Astrocyte of the spinal cord (primary cell): ENCODE results near the gene CDK7.

Experiments used
- DNase-seq: peaks from one replicate; pipeline ENCODE4 v3.0.0; 2011; ENCODE audit warnings: low read depth, low spot score
- H3K4me3 ChIP-seq: 2 replicates; pipeline ENCODE4 v1.5.1; 2011; ENCODE audit warnings: low read depth, mild to moderate bottlenecking, low read length, moderate library complexity
- in situ Hi-C: cut with HindIII; loops from 2 replicates; pipeline ENCODE4 v1.10.0; 2017; ENCODE audit warnings: low sequenced_read_pairs
- TF ChIP-seq, protein P1 (sequence below): IDR thresholded peaks from 2 replicates; pipeline ENCODE4 v1.5.1; 2012; ENCODE audit warnings: low read depth, mild to moderate bottlenecking, low read length, inconsistent platforms

Gene CDK7

DNA sequence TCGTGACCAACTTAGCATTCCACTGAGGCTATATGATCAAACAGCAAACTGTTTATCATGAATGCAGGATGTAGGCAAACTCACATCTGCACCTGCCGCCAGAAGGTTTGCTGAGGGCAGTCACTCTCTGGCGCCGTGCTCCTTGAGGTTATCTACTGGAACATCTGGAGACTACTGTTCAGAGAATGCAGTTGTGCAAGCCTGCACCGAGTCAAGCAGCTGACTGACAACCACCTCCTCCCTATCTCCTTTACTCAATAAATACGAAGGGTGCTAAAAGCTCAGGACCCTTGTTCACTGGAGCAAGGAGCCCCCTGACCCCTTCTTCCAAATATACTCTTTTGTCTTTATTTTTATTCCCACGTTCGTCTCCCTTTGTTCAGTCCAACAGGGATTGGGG is 70.8 kb downstream of the CDK7 start:
- in situ Hi-C loops = no loop called here
- TF ChIP-seq, protein P1, sequence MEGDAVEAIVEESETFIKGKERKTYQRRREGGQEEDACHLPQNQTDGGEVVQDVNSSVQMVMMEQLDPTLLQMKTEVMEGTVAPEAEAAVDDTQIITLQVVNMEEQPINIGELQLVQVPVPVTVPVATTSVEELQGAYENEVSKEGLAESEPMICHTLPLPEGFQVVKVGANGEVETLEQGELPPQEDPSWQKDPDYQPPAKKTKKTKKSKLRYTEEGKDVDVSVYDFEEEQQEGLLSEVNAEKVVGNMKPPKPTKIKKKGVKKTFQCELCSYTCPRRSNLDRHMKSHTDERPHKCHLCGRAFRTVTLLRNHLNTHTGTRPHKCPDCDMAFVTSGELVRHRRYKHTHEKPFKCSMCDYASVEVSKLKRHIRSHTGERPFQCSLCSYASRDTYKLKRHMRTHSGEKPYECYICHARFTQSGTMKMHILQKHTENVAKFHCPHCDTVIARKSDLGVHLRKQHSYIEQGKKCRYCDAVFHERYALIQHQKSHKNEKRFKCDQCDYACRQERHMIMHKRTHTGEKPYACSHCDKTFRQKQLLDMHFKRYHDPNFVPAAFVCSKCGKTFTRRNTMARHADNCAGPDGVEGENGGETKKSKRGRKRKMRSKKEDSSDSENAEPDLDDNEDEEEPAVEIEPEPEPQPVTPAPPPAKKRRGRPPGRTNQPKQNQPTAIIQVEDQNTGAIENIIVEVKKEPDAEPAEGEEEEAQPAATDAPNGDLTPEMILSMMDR = no peak
- no peak for DNase-seq

DNA sequence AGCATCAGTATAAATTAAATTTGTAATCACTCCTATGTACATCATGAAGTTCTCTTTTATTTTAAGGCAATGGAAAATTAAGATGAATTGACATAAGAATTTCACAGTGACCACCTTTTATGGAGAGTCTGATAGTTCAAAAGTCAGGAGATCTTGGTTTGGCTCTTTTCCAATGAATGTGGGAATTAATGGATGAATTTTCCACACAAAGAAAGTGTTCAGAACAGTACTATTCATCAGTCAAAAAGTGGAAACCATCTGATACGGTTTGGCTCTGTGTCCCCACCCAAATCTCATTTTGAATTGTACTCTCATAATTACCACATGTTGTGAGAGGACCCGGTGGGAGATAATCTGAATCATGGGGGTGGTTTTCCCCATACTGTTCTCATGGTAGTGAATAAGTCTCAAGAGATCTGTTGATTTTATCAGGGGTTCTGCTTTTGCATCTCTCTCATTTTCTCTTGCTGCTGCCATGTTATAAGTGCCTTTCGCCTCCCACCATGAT is 73.4 kb downstream of the CDK7 start:
- TF ChIP-seq, protein P1 = no peak
- H3K4me3 ChIP-seq = no peak overlapping the region
- DNase-seq = no peak
- in situ Hi-C loops = no loop called here

More for the DNA sequence above, 70.8 kb downstream of the CDK7 start:
- H3K4me3 ChIP-seq = no peak overlapping the region

DNA sequence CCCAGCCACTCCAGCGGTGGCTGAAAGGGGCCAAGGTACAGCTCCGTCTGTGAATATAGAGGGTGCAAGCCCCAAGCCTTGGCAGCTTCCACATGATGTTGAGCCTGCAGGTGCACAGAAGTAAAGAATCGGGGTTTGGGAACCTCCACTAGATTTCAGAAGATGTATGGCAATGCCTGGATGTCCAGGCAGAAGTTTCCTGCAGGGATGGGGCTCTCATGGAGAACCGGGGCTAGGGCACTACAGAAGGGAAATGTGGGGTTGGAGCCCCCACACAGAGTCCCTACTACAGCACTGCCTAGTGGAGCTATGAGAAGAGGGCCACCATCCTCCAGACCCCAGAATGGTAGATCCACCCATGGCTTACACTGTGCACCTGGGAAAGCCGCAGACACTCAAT is 74.7 kb downstream of the CDK7 start:
- H3K4me3 ChIP-seq = no peak overlapping the region
- in situ Hi-C loops = no loop called here

DNA sequence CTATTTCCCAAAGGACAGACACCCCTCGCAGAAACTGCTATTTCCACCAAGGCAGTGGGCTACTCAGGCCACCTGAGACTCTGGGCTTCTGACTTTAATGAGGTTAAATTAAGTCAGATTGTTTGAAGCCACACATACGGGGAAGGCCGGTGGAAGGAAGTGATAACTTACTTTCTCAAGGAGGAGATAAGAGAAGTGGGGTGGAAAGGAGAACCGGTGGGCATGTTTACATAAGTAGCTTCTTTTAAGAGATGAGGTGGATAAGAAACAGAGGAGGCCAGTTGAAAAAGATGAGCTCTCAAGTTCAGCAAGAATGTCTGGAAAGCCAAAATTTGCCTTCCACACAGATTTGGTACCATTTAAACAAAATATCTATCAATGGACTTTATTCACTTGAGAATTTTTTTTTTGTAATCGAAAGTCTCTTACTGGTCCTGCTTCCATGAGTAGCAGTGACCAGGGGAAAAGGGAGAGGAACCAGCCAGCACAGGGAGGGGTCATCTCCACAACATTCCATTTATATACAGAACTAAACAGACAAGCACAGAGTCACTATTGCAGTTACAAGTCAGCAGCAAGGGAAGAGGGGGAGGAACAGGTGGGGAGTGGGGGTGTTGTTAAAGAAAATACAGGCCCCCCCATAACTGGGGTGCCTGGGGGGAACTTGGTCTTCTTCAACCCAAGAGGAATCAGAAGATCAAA is 77.9 kb downstream of the CDK7 start:
- TF ChIP-seq, protein P1 = no peak
- DNase-seq = no peak
- in situ Hi-C loops = no loop called here
- H3K4me3 ChIP-seq = no peak overlapping the region

More for the DNA sequence above, 74.7 kb downstream of the CDK7 start:
- no peak for DNase-seq
- TF ChIP-seq, protein P1 = no peak

DNA sequence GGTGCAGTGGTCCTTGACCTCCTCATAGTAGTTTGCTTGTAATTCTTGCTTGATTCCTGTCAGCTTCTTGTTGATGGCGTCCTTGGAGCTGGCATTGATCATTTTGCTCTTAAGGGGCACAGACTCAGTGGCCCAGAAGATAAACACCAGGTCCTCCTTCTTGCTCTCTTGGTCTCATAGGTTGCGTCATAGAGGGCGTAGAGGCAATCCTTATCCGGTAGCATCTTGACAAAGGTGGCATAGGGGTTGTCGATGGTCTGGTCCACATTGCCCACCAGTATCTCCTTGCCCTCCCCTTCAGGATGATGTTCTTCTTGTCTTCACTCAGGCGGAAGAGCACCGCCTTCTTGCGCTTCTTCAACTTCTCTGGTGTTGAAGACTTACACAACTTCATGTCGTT is 78.7 kb downstream of the CDK7 start:
- H3K4me3 ChIP-seq = no peak overlapping the region
- in situ Hi-C loops = no loop called here
- no peak for DNase-seq
- TF ChIP-seq, protein P1 = no peak

DNA sequence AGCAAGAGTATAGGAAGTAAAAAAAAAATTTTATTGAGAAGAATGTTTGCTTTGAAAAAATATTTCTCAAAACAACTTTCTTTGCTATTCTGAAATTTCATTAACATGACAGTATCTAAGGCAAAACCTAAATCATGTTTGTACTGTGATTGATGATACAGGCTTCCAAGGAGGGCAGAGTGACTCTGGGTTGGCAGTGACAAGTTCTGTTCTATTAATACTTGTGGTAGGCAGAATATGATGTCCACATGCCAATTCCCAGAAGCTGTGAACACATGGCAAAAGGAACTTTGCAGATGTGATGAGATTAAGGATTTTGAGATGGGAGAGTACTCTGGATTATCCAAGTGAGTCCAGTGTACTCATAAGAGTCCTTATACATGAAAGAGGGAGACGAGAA is 81.3 kb downstream of the CDK7 start:
- in situ Hi-C loops = no loop called here
- TF ChIP-seq, protein P1 = no peak
- no peak for DNase-seq
- no peak overlapping the region for H3K4me3 ChIP-seq
